ENCODE results near the gene ARID1B.

GRCh38 chr6:157219201-157220200, 442.3 kb downstream of the ARID1B start:
- TF ChIP-seq CTCF (IDR thresholded peaks at IDR 0.05): no peak
- TF ChIP-seq POLR2A (IDR thresholded peaks at IDR 0.05): no peak
